CD4-positive, alpha-beta T cell (primary cell): ENCODE results near the gene ZNF592. TPM values are rescaled to one million over a fixed set of nuclear protein-coding genes. Genes with fewer than 3 reads are reported as not detected.

ENCODE experiments used
- ATAC-seq: fragments of 200-7000 bp; cut with Tn5 transposase; one replicate; pipeline ENCODE4 v1.10.0; 2022; ENCODE audit warnings: mild to moderate bottlenecking; ENCODE audit not compliant: poor library complexity
- CTCF ChIA-PET: fragments of 350-600 bp; sonication (Branson Sonifier 250); formaldehyde crosslinking; loops from one replicate; lab custom pipeline; 2021; ENCODE audit warnings: antibody characterized with exemption, inconsistent platforms; lab: Charles Lee
- POLR2A ChIA-PET: fragments of 350-600 bp; sonication (Branson Sonifier 250); formaldehyde crosslinking; loops from one replicate; lab custom pipeline; 2021; ENCODE audit warnings: antibody characterized with exemption, inconsistent platforms; lab: Charles Lee
- DNase-seq, 14 experiments: peaks; one replicate each; pipeline ENCODE4 v3.0.0-alpha.2; 2013 to 2020; ENCODE audit warnings: mixed read lengths in 2 of 14
- H3K27ac ChIP-seq, 2 donors: one replicate each; pipeline versions ENCODE4 v1.5.1 to v1.7.0; 2013; ENCODE audit warnings: low read length in 2 of 2, low read depth in 1 of 2, mild to moderate bottlenecking in 1 of 2
- H3K27me3 ChIP-seq, 2 experiments: 1 replicate in 1 of 2; 2 replicates in 1 of 2; pipeline versions ENCODE4 v1.6.1 to v1.7.0; 2013; ENCODE audit warnings: low read length in 2 of 2, control low read depth in 1 of 2, mild to moderate bottlenecking in 1 of 2, moderate library complexity in 1 of 2; ENCODE audit not compliant: insufficient read depth in 2 of 2, control insufficient read depth in 1 of 2
- H3K36me3 ChIP-seq: one replicate; pipeline ENCODE4 v1.6.1; 2013; ENCODE audit warnings: low read length, control low read depth; ENCODE audit not compliant: insufficient read depth
- H3K4me1 ChIP-seq: one replicate; pipeline ENCODE4 v1.6.1; 2013; ENCODE audit warnings: low read length, control low read depth; ENCODE audit not compliant: insufficient read depth
- H3K4me3 ChIP-seq: one replicate; pipeline ENCODE4 v1.5.1; 2013; ENCODE audit warnings: mild to moderate bottlenecking, low read length, moderate library complexity
- H3K9me3 ChIP-seq, 2 experiments: 1 replicate in 1 of 2; 2 replicates in 1 of 2; pipeline versions ENCODE4 v1.6.1 to v1.7.0; 2013; ENCODE audit warnings: low read length in 2 of 2, mild to moderate bottlenecking in 2 of 2, control low read depth in 1 of 2, moderate library complexity in 1 of 2; ENCODE audit not compliant: control insufficient read depth in 1 of 2, insufficient read depth in 1 of 2
- H3K27ac Mint-ChIP-seq: one replicate; pipeline ENCODE4 v1.8.0; 2020; ENCODE audit warnings: mixed read lengths
- H3K27me3 Mint-ChIP-seq: one replicate; pipeline ENCODE4 v1.8.0; 2021; ENCODE audit warnings: mixed read lengths
- H3K36me3 Mint-ChIP-seq: one replicate; pipeline ENCODE4 v1.8.0; 2021; ENCODE audit warnings: low read depth, mixed read lengths
- H3K4me1 Mint-ChIP-seq: one replicate; pipeline ENCODE4 v1.8.0; 2021; ENCODE audit warnings: low read depth, mixed read lengths
- H3K4me3 Mint-ChIP-seq: one replicate; pipeline ENCODE4 v1.8.0; 2020; ENCODE audit warnings: mild to moderate bottlenecking, mixed read lengths
- H3K9me3 Mint-ChIP-seq: one replicate; pipeline ENCODE4 v1.8.0; 2020; ENCODE audit warnings: mixed read lengths
- intact Hi-C, 2 experiments: fragments of 100-400 bp; cut with DNase I in 1 of 2; cut with micrococcal nuclease in 1 of 2; formaldehyde crosslinking; loops; one replicate each; pipeline versions ENCODE4 v1.15.1 to v1.9.0; 2023 to 2025; cut with DNase I, micrococcal nuclease
- total RNA-seq, 174 experiments: library from RNA in 2 of 174; stranded (reverse) in 2 of 174; gene quantifications; one replicate each; pipeline ENCODE4 v1.2.3 and lab custom pipeline; 2021 to 2026
- TF ChIP-seq, protein P1 (sequence below): fragments of 200-600 bp; IDR thresholded peaks from one replicate; pipeline ENCODE4 v1.8.0; 2022; ENCODE audit warnings: antibody characterized with exemption, mild to moderate bottlenecking

Gene ZNF592
- total RNA-seq, 2 experiments from 2014 or later: 37.5 to 38.2 TPM

DNA sequence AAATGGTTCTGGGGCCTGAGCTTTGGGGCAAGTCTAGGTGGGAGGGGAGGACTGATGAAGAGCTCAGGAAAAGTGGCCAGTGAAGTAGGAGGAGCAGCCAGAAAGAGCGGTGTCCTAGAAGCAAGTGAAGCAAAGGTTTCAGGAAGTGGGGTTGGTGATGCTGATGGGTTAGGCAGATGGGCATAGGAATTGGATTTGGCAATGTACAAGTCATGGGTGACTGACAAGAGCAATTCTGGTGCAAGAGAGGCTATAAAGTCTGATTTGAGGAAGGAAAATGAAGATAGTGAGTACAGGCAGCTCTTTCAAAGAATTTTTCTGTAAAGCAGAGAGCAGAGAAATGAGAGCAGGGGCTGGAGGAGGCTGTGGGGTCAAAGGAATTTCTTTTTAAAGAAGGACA is 88.5 kb downstream of the ZNF592 start:
- Histone ChIP-seq H3K9me3 (no peaks in the 10 kb centered on the region), H3K27ac (no peak overlapping the region), H3K4me3 (no peak overlapping the region), H3K27me3 (no peaks in the 10 kb centered on the region), H3K4me1 (no peaks in the 10 kb centered on the region), H3K36me3 (no peaks in the 10 kb centered on the region)
- H3K4me1 Mint-ChIP-seq: no peaks in the 10 kb centered on the region
- ChIA-PET POLR2A (interaction anchor here (1.2 kb wide), 1 partner anchor 19 kb away, joined by 3 read pairs; no protein-coding TSS in a partner anchor), CTCF (no interaction called here)
- peaks cover 6% of the 10 kb centered on the region for H3K27me3 Mint-ChIP-seq
- DNase-seq: no peak
- TF ChIP-seq, protein P1, sequence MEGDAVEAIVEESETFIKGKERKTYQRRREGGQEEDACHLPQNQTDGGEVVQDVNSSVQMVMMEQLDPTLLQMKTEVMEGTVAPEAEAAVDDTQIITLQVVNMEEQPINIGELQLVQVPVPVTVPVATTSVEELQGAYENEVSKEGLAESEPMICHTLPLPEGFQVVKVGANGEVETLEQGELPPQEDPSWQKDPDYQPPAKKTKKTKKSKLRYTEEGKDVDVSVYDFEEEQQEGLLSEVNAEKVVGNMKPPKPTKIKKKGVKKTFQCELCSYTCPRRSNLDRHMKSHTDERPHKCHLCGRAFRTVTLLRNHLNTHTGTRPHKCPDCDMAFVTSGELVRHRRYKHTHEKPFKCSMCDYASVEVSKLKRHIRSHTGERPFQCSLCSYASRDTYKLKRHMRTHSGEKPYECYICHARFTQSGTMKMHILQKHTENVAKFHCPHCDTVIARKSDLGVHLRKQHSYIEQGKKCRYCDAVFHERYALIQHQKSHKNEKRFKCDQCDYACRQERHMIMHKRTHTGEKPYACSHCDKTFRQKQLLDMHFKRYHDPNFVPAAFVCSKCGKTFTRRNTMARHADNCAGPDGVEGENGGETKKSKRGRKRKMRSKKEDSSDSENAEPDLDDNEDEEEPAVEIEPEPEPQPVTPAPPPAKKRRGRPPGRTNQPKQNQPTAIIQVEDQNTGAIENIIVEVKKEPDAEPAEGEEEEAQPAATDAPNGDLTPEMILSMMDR: no peak
- no peaks in the 10 kb centered on the region for H3K36me3 Mint-ChIP-seq
- no peak for ATAC-seq
- H3K27ac Mint-ChIP-seq: no peak overlapping the region
- intact Hi-C loops: no loop called here
- H3K4me3 Mint-ChIP-seq: no peak overlapping the region
- no peaks in the 10 kb centered on the region for H3K9me3 Mint-ChIP-seq

DNA sequence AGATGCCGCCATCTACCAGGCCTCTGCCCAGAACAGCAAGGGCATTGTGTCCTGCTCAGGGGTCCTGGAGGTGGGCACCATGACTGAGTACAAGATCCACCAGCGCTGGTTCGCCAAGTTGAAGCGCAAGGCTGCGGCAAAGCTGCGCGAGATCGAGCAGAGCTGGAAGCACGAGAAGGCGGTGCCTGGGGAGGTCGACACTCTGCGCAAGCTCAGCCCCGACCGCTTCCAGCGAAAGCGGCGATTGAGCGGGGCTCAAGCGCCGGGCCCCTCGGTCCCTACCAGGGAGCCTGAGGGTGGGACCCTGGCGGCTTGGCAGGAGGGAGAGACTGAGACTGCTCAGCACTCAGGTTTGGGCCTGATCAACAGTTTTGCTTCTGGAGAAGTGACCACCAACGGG is 91.3 kb downstream of the ZNF592 start:
- Histone ChIP-seq H3K36me3 (no peaks in the 10 kb centered on the region), H3K9me3 (no peaks in the 10 kb centered on the region), H3K4me3 (no peak overlapping the region), H3K4me1 (no peaks in the 10 kb centered on the region), H3K27ac (no peak overlapping the region), H3K27me3 (no peaks in the 10 kb centered on the region)
- Mint-ChIP-seq H3K4me3 (no peak overlapping the region), H3K27me3 (peaks cover 6% of the 10 kb centered on the region), H3K9me3 (no peaks in the 10 kb centered on the region), H3K4me1 (no peaks in the 10 kb centered on the region), H3K36me3 (no peaks in the 10 kb centered on the region), H3K27ac (no peak overlapping the region)
- DNase-seq (no peak), ATAC-seq (no peak)
- TF ChIP-seq, protein P1: no peak
- ChIA-PET CTCF (no interaction called here), POLR2A (no interaction called here)
- intact Hi-C loops: no loop called here

DNA sequence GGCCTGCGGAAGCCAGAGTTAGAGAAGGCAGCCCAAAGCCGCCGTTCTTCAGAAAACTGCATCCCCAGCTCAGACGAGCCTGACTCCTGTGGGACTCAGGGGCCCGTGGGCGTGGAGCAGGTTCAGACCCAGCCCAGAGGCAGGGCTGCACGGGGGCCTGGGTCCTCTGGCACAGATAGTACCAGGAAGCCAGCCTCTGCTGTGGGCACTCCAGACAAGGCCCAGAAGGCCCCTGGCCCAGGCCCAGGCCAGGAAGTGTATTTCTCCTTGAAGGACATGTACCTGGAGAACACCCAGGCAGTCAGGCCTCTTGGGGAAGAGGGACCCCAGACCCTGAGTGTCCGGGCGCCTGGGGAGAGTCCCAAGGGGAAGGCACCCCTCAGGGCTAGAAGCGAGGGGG is 91.9 kb downstream of the ZNF592 start:
- TF ChIP-seq, protein P1: no peak
- H3K4me1 ChIP-seq: no peaks in the 10 kb centered on the region
- no peak for DNase-seq
- no peak overlapping the region for H3K4me3 Mint-ChIP-seq
- no peak overlapping the region for H3K27ac ChIP-seq
- H3K27me3 ChIP-seq: no peaks in the 10 kb centered on the region
- H3K27me3 Mint-ChIP-seq: peaks cover 6% of the 10 kb centered on the region
- H3K27ac Mint-ChIP-seq: no peak overlapping the region
- no peaks in the 10 kb centered on the region for H3K36me3 Mint-ChIP-seq
- no peaks in the 10 kb centered on the region for H3K9me3 ChIP-seq
- ChIA-PET CTCF (no interaction called here), POLR2A (no interaction called here)
- H3K9me3 Mint-ChIP-seq: no peaks in the 10 kb centered on the region
- ATAC-seq: no peak
- H3K4me3 ChIP-seq: no peak overlapping the region
- no peaks in the 10 kb centered on the region for H3K36me3 ChIP-seq
- intact Hi-C loops: no loop called here
- H3K4me1 Mint-ChIP-seq: no peaks in the 10 kb centered on the region
